Heart right ventricle (tissue), 16 donors: ENCODE measurements around the gene ABCA4. TPM values are rescaled to one million over a fixed set of nuclear protein-coding genes. Genes with fewer than 3 reads are reported as not detected.

Experiments
- ATAC-seq, 8 donors: fragments of 200-7000 bp; cut with Tn5 transposase; one replicate each; pipeline ENCODE4 v1.9.1; 2020; ENCODE audit warnings: mild to moderate bottlenecking in 8 of 8, moderate library complexity in 8 of 8, moderate number of reproducible peaks in 1 of 8
- DNase-seq, 2 donors: peaks; one replicate each; pipeline ENCODE4 v3.0.0-alpha.2; 2020
- H3K27ac ChIP-seq, 10 donors: fragments of 200-600 bp; sonication (generic) in 2 of 10; one replicate each; pipeline versions ENCODE4 v1.5.0 to v1.8.0; 2020 to 2022; ENCODE audit warnings: mild to moderate bottlenecking in 3 of 10
- H3K27me3 ChIP-seq, 7 donors: fragments of 200-600 bp; one replicate each; pipeline ENCODE4 v1.8.0; 2021 to 2022; ENCODE audit warnings: mild to moderate bottlenecking in 2 of 7
- H3K36me3 ChIP-seq, 9 donors: fragments of 200-600 bp; sonication (generic) in 1 of 9; one replicate each; pipeline versions ENCODE4 v1.5.0 to v1.8.0; 2020 to 2022; ENCODE audit warnings: mild to moderate bottlenecking in 2 of 9
- H3K4me1 ChIP-seq, 9 donors: fragments of 200-600 bp; sonication (generic) in 1 of 9; one replicate each; pipeline versions ENCODE4 v1.5.0 to v1.8.0; 2020 to 2022; ENCODE audit warnings: mild to moderate bottlenecking in 4 of 9
- H3K4me3 ChIP-seq, 10 donors: fragments of 200-600 bp; sonication (generic) in 2 of 10; one replicate each; pipeline versions ENCODE4 v1.5.0 to v1.8.0; 2020 to 2022; ENCODE audit warnings: mild to moderate bottlenecking in 7 of 10, moderate library complexity in 2 of 10
- H3K9me3 ChIP-seq, 11 donors: fragments of 200-600 bp in 10 of 11; sonication (generic) in 2 of 11; one replicate each; pipeline versions ENCODE4 v1.5.0 to v1.8.0; 2013 to 2022; ENCODE audit warnings: mild to moderate bottlenecking in 2 of 11, control low read depth in 1 of 11, moderate library complexity in 1 of 11
- WGBS, 2 donors: extraction: QIAGEN DNeasy Blood & Tissue Kit; methylation state at CpG; one replicate each; pipeline ENCODE4 v1.1.7; 2013; ENCODE audit warnings: inconsistent platforms in 1 of 2; 5-methylcytosine and 5-hydroxymethylcytosine counted together
- intact Hi-C, 10 donors: fragments of 100-400 bp; cut with DNase I; formaldehyde crosslinking; loops; one replicate each; pipeline versions ENCODE4 v1.11.1 to v1.14.2; 2022
- polyA plus RNA-seq, 2 donors: library from polyadenylated mRNA; stranded (reverse); fragments of 200-250 nt; gene quantifications; one replicate each; pipeline ENCODE4 v1.2.3, GENCODE V29; 2013
- total RNA-seq, 10 donors: library from RNA; stranded (reverse); fragmentation: NEBNext Ultra II Directional in 3 of 10; extraction: Animal tissue kit (Norgen Biotek cat#: 25700) in 3 of 10; gene quantifications; one replicate each; pipeline versions ENCODE4 v1.2.1 to v1.2.4, GENCODE V29; 2021 to 2023
- TF ChIP-seq, protein P1 (sequence below), 9 donors: fragments of 200-600 bp; sonication (generic) in 2 of 9; IDR thresholded peaks; one replicate each; pipeline versions ENCODE4 v1.5.0 to v1.8.0; 2021 to 2022; ENCODE audit warnings: antibody characterized with exemption in 9 of 9, mild to moderate bottlenecking in 5 of 9, moderate library complexity in 1 of 9
- donor health status: Arrhythmogenic right ventricular cardiomyopathy.
- donor health status: ischemic (EF 13 %, LVEDD 7.1; RV severe dilation, severe dysfunction).
- donor health status: healthy with polysubstance abuse.
- donor health status: DM: no; HTN: yes; CAD: no.
- donor health status: DM: no; HTN: no; CAD: no.
- donor health status: ischemic (EF 25% LVEDD 6.9; RV normal size, moderate dysfunction).
- donor health status: ischemic (EF 25% LVEDD 5.7; RV mildly dilated, moderate dysfunction).
- donor health status: healthy.
- donor health status: DM: yes; HTN: yes; CAD: no.
- donor health status: Ischemic cardiomyopathy.
- donor health status: ischemic (EF 35%, LVEDD 5.7; RV mildly dilated, moderate dysfunction).
- donor health status: nonischemic (EF 11% LVEDD 7.7; RV severe dilation, severe dysfunction).
- donor health status: DM: yes; HTN: yes; CAD: no.
- donor health status: PGD.
- donor health status: ischemic (EF 29% LVEDD 5.4; RV normal size, mild dysfunction).
- donor health status: nonischemic (EF 23%, LVEDD 6.1; RV moderate dilation, normal function).

Gene ABCA4
- total and polyA plus RNA-seq, 12 donors = 0.05 to 0.66 (median 0.21) TPM

DNA sequence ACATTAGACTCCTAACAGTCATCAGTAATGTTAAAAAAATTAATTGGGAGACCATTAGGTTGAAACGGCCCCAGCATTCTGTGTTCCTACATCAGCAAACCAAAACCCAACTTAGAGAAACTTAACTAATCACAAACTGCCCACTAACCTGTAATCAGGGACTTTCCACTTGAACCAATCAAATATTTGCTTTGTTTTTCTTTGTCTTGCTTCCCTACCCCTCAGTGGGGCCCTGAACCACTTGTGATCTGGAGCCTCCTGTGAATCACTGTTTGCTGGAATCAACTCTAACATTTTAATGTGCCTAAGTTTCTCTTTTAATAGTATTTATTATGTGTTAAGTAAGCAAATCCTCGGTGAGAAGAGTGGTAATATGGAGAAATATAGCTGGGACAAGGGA is 64.0 kb downstream of the ABCA4 start:
- Histone ChIP-seq H3K9me3 (no peaks in the 10 kb centered on the region), H3K4me1 (peaks cover 0 to 57% (median 29%) of the 10 kb centered on the region in 9 donors), H3K27ac (peak overlapping the region in 2 of 10 donors; percentile 6 to 61), H3K4me3 (no peak overlapping the region), H3K27me3 (peaks cover 0 to 9% (median 0%) of the 10 kb centered on the region in 7 donors), H3K36me3 (no peaks in the 10 kb centered on the region)
- DNase-seq = no peak
- 88 to 93% methylated on average over 2 of the region's 2 CpGs for WGBS, 2 donors
- TF ChIP-seq, protein P1, sequence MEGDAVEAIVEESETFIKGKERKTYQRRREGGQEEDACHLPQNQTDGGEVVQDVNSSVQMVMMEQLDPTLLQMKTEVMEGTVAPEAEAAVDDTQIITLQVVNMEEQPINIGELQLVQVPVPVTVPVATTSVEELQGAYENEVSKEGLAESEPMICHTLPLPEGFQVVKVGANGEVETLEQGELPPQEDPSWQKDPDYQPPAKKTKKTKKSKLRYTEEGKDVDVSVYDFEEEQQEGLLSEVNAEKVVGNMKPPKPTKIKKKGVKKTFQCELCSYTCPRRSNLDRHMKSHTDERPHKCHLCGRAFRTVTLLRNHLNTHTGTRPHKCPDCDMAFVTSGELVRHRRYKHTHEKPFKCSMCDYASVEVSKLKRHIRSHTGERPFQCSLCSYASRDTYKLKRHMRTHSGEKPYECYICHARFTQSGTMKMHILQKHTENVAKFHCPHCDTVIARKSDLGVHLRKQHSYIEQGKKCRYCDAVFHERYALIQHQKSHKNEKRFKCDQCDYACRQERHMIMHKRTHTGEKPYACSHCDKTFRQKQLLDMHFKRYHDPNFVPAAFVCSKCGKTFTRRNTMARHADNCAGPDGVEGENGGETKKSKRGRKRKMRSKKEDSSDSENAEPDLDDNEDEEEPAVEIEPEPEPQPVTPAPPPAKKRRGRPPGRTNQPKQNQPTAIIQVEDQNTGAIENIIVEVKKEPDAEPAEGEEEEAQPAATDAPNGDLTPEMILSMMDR (IDR thresholded peaks at IDR 0.05) = no peak
- intact Hi-C loops = no loop called here
- no peak for ATAC-seq

DNA sequence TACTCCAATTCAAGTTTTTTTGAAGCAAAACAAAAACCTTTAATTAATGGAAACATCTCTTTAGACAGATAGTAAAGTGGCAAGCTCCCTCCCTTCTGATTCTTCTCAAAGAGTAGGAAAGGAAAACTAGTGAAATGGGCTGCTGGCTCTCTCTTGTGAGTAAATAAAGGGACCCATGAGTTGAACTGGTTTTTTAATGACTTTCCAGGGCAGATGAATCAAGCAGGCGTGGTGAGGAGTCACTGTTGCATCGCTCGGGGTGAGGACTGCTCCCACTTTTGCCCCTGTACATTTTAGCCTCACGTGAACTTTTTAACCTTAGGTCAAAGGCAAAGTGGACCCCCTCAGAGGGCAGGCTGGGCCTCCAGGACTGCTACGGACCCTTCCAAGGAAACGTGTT is 64.8 kb downstream of the ABCA4 start:
- TF ChIP-seq, protein P1 (IDR thresholded peaks at IDR 0.05) = no peak
- 93 to 94% methylated on average over 6 of the region's 6 CpGs for WGBS, 2 donors
- no peaks in the 10 kb centered on the region for H3K9me3 ChIP-seq
- no peak overlapping the region for H3K4me3 ChIP-seq
- no peak for ATAC-seq
- H3K36me3 ChIP-seq = no peaks in the 10 kb centered on the region
- H3K27me3 ChIP-seq = peaks cover 0 to 10% (median 0%) of the 10 kb centered on the region in 7 donors
- peak overlapping the region in 4 of 10 donors; percentile 13 to 61 (median 28) for H3K27ac ChIP-seq
- intact Hi-C loops = no loop called here
- DNase-seq = no peak
- H3K4me1 ChIP-seq = peaks cover 0 to 51% (median 21%) of the 10 kb centered on the region in 9 donors

DNA sequence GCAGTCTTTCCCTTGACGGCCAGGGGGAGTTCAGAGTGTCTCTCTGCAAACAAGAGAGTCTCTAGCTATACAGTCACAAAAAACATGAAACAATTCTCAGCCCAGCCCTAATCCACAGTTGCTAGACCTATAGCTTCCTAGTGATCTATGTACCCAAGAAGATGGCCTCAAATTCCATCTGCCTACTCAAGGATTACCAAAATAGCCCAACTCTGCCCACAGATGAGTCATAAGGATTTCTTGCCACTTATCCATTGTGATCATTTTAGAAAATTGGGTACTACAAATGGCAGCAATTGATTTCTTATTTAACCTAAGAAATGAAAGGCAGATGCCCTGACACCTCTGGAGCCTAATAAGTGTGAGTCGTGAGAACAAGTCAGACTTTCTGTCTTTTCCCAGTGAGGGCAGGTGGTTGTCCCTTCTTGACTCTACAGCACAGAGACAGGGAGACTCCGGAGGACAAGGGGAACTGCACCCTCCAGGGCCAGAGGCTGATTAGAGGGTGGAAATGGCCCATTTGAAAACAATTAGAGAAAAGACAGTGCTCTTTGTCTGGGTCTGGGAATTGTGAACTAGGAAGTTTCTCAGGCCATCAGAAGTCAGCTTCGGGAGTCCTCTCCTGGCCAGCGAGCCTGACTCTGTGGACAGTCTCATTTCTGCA is 65.4 kb downstream of the ABCA4 start:
- TF ChIP-seq, protein P1 (IDR thresholded peaks at IDR 0.05) = no peak
- Histone ChIP-seq H3K27ac (peak overlapping the region in 4 of 10 donors; percentile 13 to 61 (median 28)), H3K4me3 (no peak overlapping the region), H3K4me1 (peaks cover 0 to 50% (median 16%) of the 10 kb centered on the region in 9 donors), H3K36me3 (no peaks in the 10 kb centered on the region), H3K27me3 (peaks cover 0 to 14% (median 0%) of the 10 kb centered on the region in 7 donors), H3K9me3 (no peaks in the 10 kb centered on the region)
- intact Hi-C loops = no loop called here
- 74 to 79% methylated on average over 5 of the region's 5 CpGs for WGBS, 2 donors
- DNase-seq (no peak), ATAC-seq (peak in 1 of 8 donors; percentile 25)

DNA sequence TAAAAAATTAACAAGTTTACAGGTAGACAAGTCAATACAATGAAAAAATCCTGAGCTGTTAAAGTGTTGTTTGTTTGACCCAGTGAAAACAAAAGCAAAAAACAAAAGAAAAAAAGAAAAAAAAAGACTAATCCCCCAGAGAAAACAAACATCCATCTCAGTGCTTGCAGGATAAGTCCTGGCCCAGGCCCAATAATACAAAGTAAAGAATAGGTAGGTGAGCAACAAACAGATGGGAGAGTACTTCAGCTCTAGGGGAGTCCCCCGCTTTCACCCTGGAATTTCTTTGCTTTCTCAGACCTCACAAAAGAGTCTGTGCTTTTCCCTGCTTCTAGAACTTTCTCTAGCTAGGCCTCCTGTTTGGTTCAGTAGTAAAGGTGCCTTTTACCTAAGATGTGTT is 70.3 kb downstream of the ABCA4 start:
- H3K9me3 ChIP-seq = no peaks in the 10 kb centered on the region
- peaks cover 14 to 61% (median 48%) of the 10 kb centered on the region in 9 donors for H3K4me1 ChIP-seq
- H3K36me3 ChIP-seq = no peaks in the 10 kb centered on the region
- intact Hi-C loops = no loop called here
- WGBS, 2 donors = 70% methylated on average over 1 of the region's 1 CpG
- DNase-seq = no peak
- peaks cover 0 to 5% (median 0%) of the 10 kb centered on the region in 7 donors for H3K27me3 ChIP-seq
- TF ChIP-seq, protein P1 (IDR thresholded peaks at IDR 0.05) = no peak
- ATAC-seq = no peak
- no peak overlapping the region for H3K4me3 ChIP-seq
- peak overlapping the region in 8 of 10 donors; percentile 19 to 98 (median 92) for H3K27ac ChIP-seq
